Measurements from ENCODE around the gene TCF20. TPM values are rescaled to one million over a fixed set of nuclear protein-coding genes. Genes with fewer than 3 reads are reported as not detected.

TCF20 gene
- total RNA-seq, 1 donor from 2014 or later: 41.1 TPM

DNA sequence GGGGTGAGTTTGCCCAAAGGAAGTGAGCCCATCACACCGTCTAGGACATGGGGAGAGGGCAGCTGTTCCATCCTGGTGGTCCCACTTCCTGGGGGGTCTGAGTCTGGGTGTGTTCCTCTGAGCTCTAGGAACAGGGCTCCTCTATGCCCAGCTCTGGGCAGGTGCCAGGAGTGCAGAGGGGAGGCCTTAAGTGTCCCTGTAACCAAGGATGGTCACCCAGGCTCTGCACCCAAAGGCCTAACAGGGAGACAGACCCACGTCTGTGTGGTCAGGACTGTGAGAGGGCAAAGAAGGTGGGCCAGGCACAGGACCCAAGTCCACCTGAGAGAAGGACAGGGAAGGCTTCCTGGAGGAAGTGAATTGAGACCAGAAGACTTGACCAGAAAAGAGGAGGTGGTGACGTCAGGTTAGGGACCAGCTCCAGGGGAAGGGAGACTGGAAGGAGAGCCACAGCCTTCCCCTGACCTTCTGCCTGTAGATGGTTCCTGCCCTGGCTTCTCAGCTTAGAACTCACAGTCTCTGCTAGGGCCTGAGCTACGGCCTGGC lies 11.3 kb upstream of the TCF20 start:
- DNase-seq (ENCODE audit: extremely low spot score, unreplicated experiment): no peak
- peak overlapping the region; percentile 29 for H3K4me3 Mint-ChIP-seq (ENCODE audit: unreplicated experiment)
- TF ChIP-seq, protein P1, sequence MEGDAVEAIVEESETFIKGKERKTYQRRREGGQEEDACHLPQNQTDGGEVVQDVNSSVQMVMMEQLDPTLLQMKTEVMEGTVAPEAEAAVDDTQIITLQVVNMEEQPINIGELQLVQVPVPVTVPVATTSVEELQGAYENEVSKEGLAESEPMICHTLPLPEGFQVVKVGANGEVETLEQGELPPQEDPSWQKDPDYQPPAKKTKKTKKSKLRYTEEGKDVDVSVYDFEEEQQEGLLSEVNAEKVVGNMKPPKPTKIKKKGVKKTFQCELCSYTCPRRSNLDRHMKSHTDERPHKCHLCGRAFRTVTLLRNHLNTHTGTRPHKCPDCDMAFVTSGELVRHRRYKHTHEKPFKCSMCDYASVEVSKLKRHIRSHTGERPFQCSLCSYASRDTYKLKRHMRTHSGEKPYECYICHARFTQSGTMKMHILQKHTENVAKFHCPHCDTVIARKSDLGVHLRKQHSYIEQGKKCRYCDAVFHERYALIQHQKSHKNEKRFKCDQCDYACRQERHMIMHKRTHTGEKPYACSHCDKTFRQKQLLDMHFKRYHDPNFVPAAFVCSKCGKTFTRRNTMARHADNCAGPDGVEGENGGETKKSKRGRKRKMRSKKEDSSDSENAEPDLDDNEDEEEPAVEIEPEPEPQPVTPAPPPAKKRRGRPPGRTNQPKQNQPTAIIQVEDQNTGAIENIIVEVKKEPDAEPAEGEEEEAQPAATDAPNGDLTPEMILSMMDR (IDR thresholded peaks at IDR 0.05): no peak

DNA sequence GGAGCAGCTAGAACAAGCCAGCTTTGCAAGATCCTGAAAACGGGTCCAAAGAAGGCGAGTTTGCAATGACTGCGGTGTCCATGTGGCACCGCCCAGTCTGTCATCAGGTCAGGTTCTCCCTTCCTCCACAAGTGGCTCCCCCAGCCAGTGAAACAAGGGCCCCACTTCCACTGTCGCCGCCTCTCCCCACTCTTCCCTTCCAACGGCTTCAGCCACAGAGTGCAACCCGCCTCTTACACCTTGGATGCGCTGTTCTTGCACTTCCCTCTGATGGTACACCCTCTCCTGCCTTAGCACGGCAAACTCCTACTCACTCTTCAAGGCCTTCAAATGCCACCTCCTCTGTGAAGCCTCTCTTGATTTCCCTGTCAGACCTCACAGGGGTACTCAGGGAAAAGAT lies 10.8 kb upstream of the TCF20 start:
- no peaks in the 10 kb centered on the region for H3K9me3 Mint-ChIP-seq (ENCODE audit: unreplicated experiment)
- peaks cover 10% of the 10 kb centered on the region for H3K27me3 Mint-ChIP-seq (ENCODE audit: unreplicated experiment)
- peaks cover 7% of the 10 kb centered on the region for H3K4me1 Mint-ChIP-seq (ENCODE audit: unreplicated experiment)
- TF ChIP-seq, protein P1 (IDR thresholded peaks at IDR 0.05): no peak
- no peak overlapping the region for H3K27ac Mint-ChIP-seq (ENCODE audit: unreplicated experiment)
- no peak overlapping the region for H3K4me3 Mint-ChIP-seq (ENCODE audit: unreplicated experiment)
- DNase-seq (ENCODE audit: extremely low spot score, unreplicated experiment): no peak
- no peaks in the 10 kb centered on the region for H3K36me3 Mint-ChIP-seq (ENCODE audit: unreplicated experiment)

More for the DNA sequence above, 11.3 kb upstream of the TCF20 start:
- Mint-ChIP-seq H3K27me3 (ENCODE audit: unreplicated experiment) (peaks cover 10% of the 10 kb centered on the region), H3K36me3 (ENCODE audit: unreplicated experiment) (no peaks in the 10 kb centered on the region), H3K4me1 (ENCODE audit: unreplicated experiment) (peaks cover 7% of the 10 kb centered on the region), H3K9me3 (ENCODE audit: unreplicated experiment) (no peaks in the 10 kb centered on the region), H3K27ac (ENCODE audit: unreplicated experiment) (no peak overlapping the region)

DNA sequence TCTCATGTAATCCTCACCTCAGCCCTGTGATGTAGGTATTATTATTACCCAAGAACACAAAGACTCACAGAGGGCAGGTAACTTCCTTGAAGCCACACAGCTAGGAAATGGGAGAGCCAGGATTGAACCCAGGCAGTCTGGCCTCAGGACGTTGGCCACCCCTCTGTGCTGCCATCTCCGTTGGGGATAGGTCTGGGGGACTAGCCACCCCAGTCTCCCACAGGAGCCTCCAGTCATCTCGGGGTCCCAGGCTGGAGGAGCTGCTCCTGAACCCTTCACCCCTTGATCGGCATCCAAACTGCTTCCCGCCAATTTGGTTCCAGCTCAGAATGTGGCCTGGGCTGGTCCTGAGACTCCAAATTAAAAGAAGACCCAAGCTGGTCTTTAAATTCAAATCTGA lies 10.4 kb upstream of the TCF20 start:
- Mint-ChIP-seq H3K36me3 (ENCODE audit: unreplicated experiment) (no peaks in the 10 kb centered on the region), H3K27me3 (ENCODE audit: unreplicated experiment) (peaks cover 10% of the 10 kb centered on the region), H3K4me1 (ENCODE audit: unreplicated experiment) (peaks cover 7% of the 10 kb centered on the region), H3K9me3 (ENCODE audit: unreplicated experiment) (no peaks in the 10 kb centered on the region), H3K4me3 (ENCODE audit: unreplicated experiment) (no peak overlapping the region), H3K27ac (ENCODE audit: unreplicated experiment) (no peak overlapping the region)
- TF ChIP-seq, protein P1 (IDR thresholded peaks at IDR 0.05): no peak
- DNase-seq (ENCODE audit: extremely low spot score, unreplicated experiment): no peak

DNA sequence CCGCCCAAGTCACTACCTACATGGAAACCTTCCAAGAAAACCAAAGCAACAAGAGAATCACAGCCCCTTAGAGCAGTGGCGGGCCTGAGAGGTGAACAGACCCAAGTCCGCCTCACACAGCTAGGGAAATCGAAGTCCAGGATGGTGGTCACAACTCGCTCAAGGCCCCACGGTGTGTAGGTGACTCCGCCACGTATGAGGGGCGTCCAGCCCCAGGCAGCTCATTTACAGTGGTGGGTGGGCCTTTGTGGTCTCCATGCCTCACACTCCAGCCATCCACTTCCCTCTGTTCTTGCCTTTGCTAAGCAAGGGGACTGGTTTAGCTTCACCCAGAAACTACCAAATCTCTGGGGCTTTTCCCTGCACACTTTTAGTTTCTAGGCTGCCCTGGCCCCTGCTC lies 9.7 kb upstream of the TCF20 start:
- Mint-ChIP-seq H3K4me1 (ENCODE audit: unreplicated experiment) (peaks cover 7% of the 10 kb centered on the region), H3K4me3 (ENCODE audit: unreplicated experiment) (no peak overlapping the region), H3K9me3 (ENCODE audit: unreplicated experiment) (no peaks in the 10 kb centered on the region), H3K27ac (ENCODE audit: unreplicated experiment) (no peak overlapping the region), H3K36me3 (ENCODE audit: unreplicated experiment) (no peaks in the 10 kb centered on the region), H3K27me3 (ENCODE audit: unreplicated experiment) (peaks cover 8% of the 10 kb centered on the region)
- no peak for DNase-seq (ENCODE audit: extremely low spot score, unreplicated experiment)
- TF ChIP-seq, protein P1 (IDR thresholded peaks at IDR 0.05): no peak

DNA sequence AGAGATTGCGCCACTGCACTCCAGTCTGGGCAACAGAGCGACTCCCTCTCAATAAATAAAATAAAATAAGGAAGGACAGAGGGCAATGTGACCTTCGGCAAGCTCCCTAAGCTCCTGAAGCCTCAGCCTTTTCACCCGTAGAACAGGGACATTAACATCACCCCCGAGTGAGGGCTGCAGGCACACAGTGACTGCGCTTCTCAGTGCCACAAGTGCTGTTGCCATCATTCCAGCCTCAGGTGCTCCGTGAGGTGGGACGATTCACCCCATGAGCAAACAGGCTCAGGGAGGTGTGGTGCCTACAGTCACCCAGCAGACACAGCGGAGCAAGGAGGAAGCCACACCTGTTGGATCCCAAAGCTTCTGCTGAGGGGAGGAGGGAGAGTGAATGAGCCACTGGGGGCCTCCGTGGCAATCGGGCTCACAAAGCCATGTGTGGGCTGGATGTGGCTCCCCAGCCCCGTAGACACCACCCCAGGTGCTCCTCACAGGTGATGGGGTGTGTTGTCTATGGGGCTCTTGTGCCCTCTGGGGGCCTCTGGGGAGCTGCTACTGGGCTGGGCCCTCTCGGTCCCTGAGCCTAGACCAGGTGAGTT lies 9.1 kb upstream of the TCF20 start:
- Mint-ChIP-seq H3K4me3 (ENCODE audit: unreplicated experiment) (no peak overlapping the region), H3K27ac (ENCODE audit: unreplicated experiment) (no peak overlapping the region), H3K9me3 (ENCODE audit: unreplicated experiment) (no peaks in the 10 kb centered on the region), H3K27me3 (ENCODE audit: unreplicated experiment) (peaks cover 8% of the 10 kb centered on the region), H3K36me3 (ENCODE audit: unreplicated experiment) (no peaks in the 10 kb centered on the region), H3K4me1 (ENCODE audit: unreplicated experiment) (peaks cover 7% of the 10 kb centered on the region)
- TF ChIP-seq, protein P1 (IDR thresholded peaks at IDR 0.05): no peak
- DNase-seq (ENCODE audit: extremely low spot score, unreplicated experiment): no peak

All from osteocyte (in vitro differentiated cells).